Subcutaneous adipose tissue (tissue), 4 donors: ENCODE results near the gene GABRD. TPM values are rescaled to one million over a fixed set of nuclear protein-coding genes. Genes with fewer than 3 reads are reported as not detected.

Source experiments
- CTCF ChIP-seq: fragments of 450-650 bp; IDR thresholded peaks from one replicate; pipeline ENCODE4 v1.5.1; 2016; ENCODE audit warnings: low read depth, mild to moderate bottlenecking, control low read depth, antibody characterized with exemption, moderate library complexity
- total RNA-seq, 4 donors: library from RNA; depleted of rRNA; stranded (reverse); fragments of >200 nt; gene quantifications; one replicate each; pipeline ENCODE4 v1.1.0, GENCODE V29; 2016

GABRD gene
- total RNA-seq, 4 donors from 2014 or later, result 1.3 TPM; not detected in 3

GRCh38 chr1:2061065-2061778, 42.1 kb downstream of the GABRD start:
- TF ChIP-seq CTCF, result no peak

GRCh38 chr1:2065699-2066098, 46.6 kb downstream of the GABRD start:
- TF ChIP-seq CTCF, result no peak

- no peak for TF ChIP-seq CTCF
Measured at GRCh38 chr1:2067393-2067792, 48.2 kb downstream of the GABRD start.

GRCh38 chr1:2067981-2068380, 48.8 kb downstream of the GABRD start:
- no peak for TF ChIP-seq CTCF

GRCh38 chr1:2068951-2069350, 49.8 kb downstream of the GABRD start:
- TF ChIP-seq CTCF, result no peak

GRCh38 chr1:2070016-2070415, 50.9 kb downstream of the GABRD start:
- TF ChIP-seq CTCF, result no peak

- no peak for TF ChIP-seq CTCF
Measured at GRCh38 chr1:2070800-2071530, 51.8 kb downstream of the GABRD start.
